Endothelial cell of umbilical vein (primary cell): ENCODE data around the gene FAM13C. TPM values are rescaled to one million over a fixed set of nuclear protein-coding genes. Genes with fewer than 3 reads are reported as not detected.

Experiments used
- BruUV-seq: library from RNA; stranded (reverse); fragments of 400-500 nt; replicated peaks from 2 replicates; lab custom pipeline; 2021; lab: Mats Ljungman, UMichigan
- CTCF ChIA-PET: fragments of 300-600, 350-600 bp; sonication (Branson Sonifier 250); formaldehyde crosslinking; loops from one replicate; lab custom pipeline; 2021; ENCODE audit warnings: antibody characterized with exemption, inconsistent platforms; lab: Charles Lee
- POLR2A ChIA-PET: fragments of 300-600, 350-600 bp; sonication (Branson Sonifier 250); formaldehyde crosslinking; loops from one replicate; lab custom pipeline; 2021; ENCODE audit warnings: antibody characterized with exemption, inconsistent platforms; lab: Charles Lee
- DNase-seq: peaks from one replicate; pipeline ENCODE4 v3.0.0-alpha.2; 2011; ENCODE audit warnings: low read depth, low spot score
- FAIRE-seq: peaks from 2 replicates; lab custom pipeline; 2011; peaks lifted over from hg19 to GRCh38; lab: Jason Lieb, UNC
- H2AFZ ChIP-seq: 2 replicates; pipeline ENCODE4 v1.6.0; 2012; ENCODE audit warnings: low read depth, low read length, control low read depth, inconsistent platforms
- H3K27ac ChIP-seq: 2 replicates; pipeline ENCODE4 v1.5.1; 2011; ENCODE audit warnings: low read depth, mild to moderate bottlenecking, control low read depth, low read length, moderate library complexity; ENCODE audit not compliant: insufficient read depth
- H3K27me3 ChIP-seq, 2 experiments: 2 replicates each; pipeline versions ENCODE4 v1.6.0 to v1.6.1; 2011; ENCODE audit warnings: low read length in 2 of 2, mixed read lengths in 1 of 2; ENCODE audit not compliant: control insufficient read depth in 2 of 2, insufficient read depth in 2 of 2
- H3K36me3 ChIP-seq, 2 experiments: 2 replicates in 1 of 2; 3 replicates in 1 of 2; pipeline ENCODE4 v1.5.1; 2011; ENCODE audit warnings: low read length in 2 of 2, mild to moderate bottlenecking in 1 of 2, moderate library complexity in 1 of 2; ENCODE audit not compliant: control insufficient read depth in 2 of 2, insufficient read depth in 2 of 2; ENCODE audit errors: extremely low read depth in 1 of 2
- H3K4me1 ChIP-seq: 3 replicates; pipeline ENCODE4 v1.5.1; 2011; ENCODE audit warnings: mild to moderate bottlenecking, low read length; ENCODE audit not compliant: control insufficient read depth, insufficient read depth; ENCODE audit errors: extremely low read depth
- H3K4me2 ChIP-seq: 2 replicates; pipeline ENCODE4 v1.6.1; 2011; ENCODE audit warnings: low read length, control low read depth, mixed read lengths; ENCODE audit not compliant: insufficient read depth
- H3K4me3 ChIP-seq, 3 experiments: fragments of 200-600 bp in 1 of 3; sonication (generic), shearing (Covaris generic) in 1 of 3; replicated peaks in 1 of 3; 2 replicates each; pipeline ENCODE4 v1.5.1; 2011 to 2016; ENCODE audit warnings: control low read depth in 3 of 3, low read length in 3 of 3, mild to moderate bottlenecking in 2 of 3, inconsistent platforms in 1 of 3, low read depth in 1 of 3, moderate library complexity in 1 of 3; ENCODE audit not compliant: insufficient read depth in 1 of 3
- H3K79me2 ChIP-seq: 2 replicates; pipeline ENCODE4 v1.6.0; 2012; ENCODE audit warnings: low read length, inconsistent platforms; ENCODE audit not compliant: control insufficient read depth, insufficient read depth
- H3K9ac ChIP-seq: replicated peaks from 2 replicates; pipeline ENCODE3; 2011; ENCODE audit warnings: low read length, control low read depth; ENCODE audit not compliant: insufficient read depth; ENCODE audit errors: extremely low read depth
- H3K9me1 ChIP-seq: replicated peaks from 3 replicates; pipeline ENCODE4 v1.6.0; 2011; ENCODE audit warnings: mild to moderate bottlenecking, low read length; ENCODE audit not compliant: control insufficient read depth, insufficient read depth; ENCODE audit errors: extremely low read depth
- H3K9me3 ChIP-seq: replicated peaks from 2 replicates; pipeline ENCODE4 v1.5.1; 2012; ENCODE audit warnings: low read length, inconsistent platforms; ENCODE audit not compliant: control insufficient read depth, insufficient read depth
- H4K20me1 ChIP-seq: replicated peaks from 2 replicates; pipeline ENCODE3; 2011; ENCODE audit warnings: mild to moderate bottlenecking, low read length; ENCODE audit not compliant: control insufficient read depth, insufficient read depth; ENCODE audit errors: extremely low read depth
- EZH2 ChIP-seq: IDR thresholded peaks from 2 replicates; pipeline ENCODE4 v1.6.1; 2012; ENCODE audit warnings: borderline replicate concordance, low read depth, mild to moderate bottlenecking, moderate library complexity, low read length, inconsistent platforms; ENCODE audit not compliant: severe bottlenecking
- FOS ChIP-seq: IDR thresholded peaks from 2 replicates; pipeline ENCODE4 v1.6.1; 2011; ENCODE audit warnings: mild to moderate bottlenecking, low read length, moderate library complexity, borderline replicate concordance; ENCODE audit not compliant: insufficient read depth
- GATA2 ChIP-seq: IDR thresholded peaks from 2 replicates; pipeline ENCODE4 v1.7.0; 2011; ENCODE audit warnings: low read depth, mild to moderate bottlenecking, moderate library complexity, mixed read lengths, low read length; ENCODE audit not compliant: insufficient read length, insufficient read depth
- JUN ChIP-seq: IDR thresholded peaks from 2 replicates; pipeline ENCODE4 v1.6.1; 2011; ENCODE audit warnings: borderline replicate concordance, low read depth; ENCODE audit not compliant: insufficient read length, insufficient read depth
- MAX ChIP-seq: IDR thresholded peaks from 2 replicates; pipeline ENCODE4 v1.6.1; 2011; ENCODE audit not compliant: insufficient read depth, insufficient read length
- MYC ChIP-seq: IDR thresholded peaks from one replicate; pipeline ENCODE4 v1.6.1; 2011; ENCODE audit warnings: mild to moderate bottlenecking, low read depth, low read length
- POLR2A ChIP-seq: IDR thresholded peaks from 2 replicates; pipeline ENCODE4 v1.6.1; 2012; ENCODE audit warnings: low read depth, mild to moderate bottlenecking, control low read depth, low read length
- POLR2AphosphoS5 ChIP-seq: IDR thresholded peaks from 2 replicates; pipeline ENCODE4 v1.6.1; 2012; ENCODE audit warnings: low read depth, mild to moderate bottlenecking, control low read depth, low read length, moderate library complexity; ENCODE audit not compliant: insufficient read depth
- dilution Hi-C: fragments of 300-500 bp; cut with MboI; formaldehyde crosslinking; loops from one replicate; pipeline ENCODE4 v1.15.0; 2019; ENCODE audit warnings: low sequenced_read_pairs; ENCODE audit not compliant: extremely low pct_ligation_motif_present
- intact Hi-C: fragments of 100-400 bp; cut with micrococcal nuclease; formaldehyde crosslinking; loops from one replicate; pipeline ENCODE4 v1.10.0; 2022
- polyA plus RNA-seq, 4 experiments: library from polyadenylated mRNA; depleted of rRNA in 3 of 4; stranded (reverse) in 3 of 4; unstranded in 1 of 4; fragments of >200 nt; gene quantifications; 2 replicates each; pipeline versions ENCODE4 v1.2.1 to v1.2.3, GENCODE V29; 2011 to 2012; ENCODE audit warnings: missing spikeins in 1 of 4
- total RNA-seq: library from RNA; stranded (reverse); gene quantifications from 2 replicates; pipeline ENCODE4 v1.2.3, GENCODE V29; 2021
- TF ChIP-seq, protein P1 (sequence below), 2 donors: IDR thresholded peaks; 1 replicate in 1 of 2; 2 replicates in 1 of 2; pipeline ENCODE4 v1.5.1; 2011; ENCODE audit warnings: low read length in 2 of 2, mild to moderate bottlenecking in 2 of 2, moderate library complexity in 2 of 2, control low read depth in 1 of 2, inconsistent platforms in 1 of 2, low read depth in 1 of 2; ENCODE audit not compliant: insufficient read depth in 1 of 2; ENCODE audit errors: extremely low read depth in 1 of 2

The FAM13C gene
- total and polyA plus RNA-seq, 2 donors (not counting 3 experiments of a cell fraction or from before 2014, with no cell fraction given), result 0.03 TPM; not detected in 1

GRCh38 chr10:59265141-59265540 lies 97.2 kb downstream of the FAM13C start:
- H4K20me1 ChIP-seq, result no peaks in the 10 kb centered on the region
- no peaks in the 10 kb centered on the region for H3K27me3 ChIP-seq
- no peaks in the 10 kb centered on the region for H3K4me1 ChIP-seq
- H3K4me2 ChIP-seq, result no peak overlapping the region
- POLR2A ChIA-PET, result no interaction called here
- FAIRE-seq (no peak), DNase-seq (no peak)
- no peaks in the 10 kb centered on the region for H3K36me3 ChIP-seq
- TF ChIP-seq JUN (no peak), GATA2 (no peak), FOS (no peak), POLR2AphosphoS5 (no peak), POLR2A (no peak), MAX (no peak), EZH2 (no peak), MYC (no peak)
- TF ChIP-seq, protein P1, sequence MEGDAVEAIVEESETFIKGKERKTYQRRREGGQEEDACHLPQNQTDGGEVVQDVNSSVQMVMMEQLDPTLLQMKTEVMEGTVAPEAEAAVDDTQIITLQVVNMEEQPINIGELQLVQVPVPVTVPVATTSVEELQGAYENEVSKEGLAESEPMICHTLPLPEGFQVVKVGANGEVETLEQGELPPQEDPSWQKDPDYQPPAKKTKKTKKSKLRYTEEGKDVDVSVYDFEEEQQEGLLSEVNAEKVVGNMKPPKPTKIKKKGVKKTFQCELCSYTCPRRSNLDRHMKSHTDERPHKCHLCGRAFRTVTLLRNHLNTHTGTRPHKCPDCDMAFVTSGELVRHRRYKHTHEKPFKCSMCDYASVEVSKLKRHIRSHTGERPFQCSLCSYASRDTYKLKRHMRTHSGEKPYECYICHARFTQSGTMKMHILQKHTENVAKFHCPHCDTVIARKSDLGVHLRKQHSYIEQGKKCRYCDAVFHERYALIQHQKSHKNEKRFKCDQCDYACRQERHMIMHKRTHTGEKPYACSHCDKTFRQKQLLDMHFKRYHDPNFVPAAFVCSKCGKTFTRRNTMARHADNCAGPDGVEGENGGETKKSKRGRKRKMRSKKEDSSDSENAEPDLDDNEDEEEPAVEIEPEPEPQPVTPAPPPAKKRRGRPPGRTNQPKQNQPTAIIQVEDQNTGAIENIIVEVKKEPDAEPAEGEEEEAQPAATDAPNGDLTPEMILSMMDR (IDR thresholded peaks at IDR 0.05; ENCODE audit: extremely low read depth in 1 of 2, insufficient read depth in 1 of 2, low read depth in 1 of 2, low read length in 2 of 2), result no peak
- CTCF ChIA-PET, result no interaction called here
- dilution Hi-C loops (no loop called here), intact Hi-C loops (no loop called here)
- BruUV-seq, result no TSS peak
- H3K4me3 ChIP-seq, result no peak overlapping the region
- no peaks in the 10 kb centered on the region for H3K79me2 ChIP-seq
- no peaks in the 10 kb centered on the region for H3K9me3 ChIP-seq
- H3K27ac ChIP-seq, result no peak overlapping the region
- H2AFZ ChIP-seq, result no peak overlapping the region
- H3K9ac ChIP-seq, result no peak overlapping the region
- no peaks in the 10 kb centered on the region for H3K9me1 ChIP-seq
